ENCODE results near the gene ZNF438. TPM values are rescaled to one million over a fixed set of nuclear protein-coding genes. Genes with fewer than 3 reads are reported as not detected.
"Not testable (repeated sequence)": the region's sequence is repeated elsewhere in the genome, so short reads cannot be mapped to it uniquely, and the experiment has no call there.

ZNF438 gene
- polyA plus RNA-seq, 4 donors, result 7.0 to 9.1 (median 8.6) TPM

- DNase-seq (ENCODE audit: low read depth in 4 of 4, low spot score in 3 of 4), result no peak
Measured at GRCh38 chr10:30990971-30991646, 40.6 kb downstream of the ZNF438 start.

- DNase-seq (ENCODE audit: low read depth in 4 of 4, low spot score in 3 of 4), result no peak
Measured at GRCh38 chr10:30990351-30990750, 41.3 kb downstream of the ZNF438 start.

GRCh38 chr10:30988831-30989435, 42.7 kb downstream of the ZNF438 start:
- no peak for DNase-seq (ENCODE audit: low read depth in 4 of 4, low spot score in 3 of 4)

GRCh38 chr10:30987463-30987862, 44.2 kb downstream of the ZNF438 start:
- DNase-seq (ENCODE audit: low read depth in 4 of 4, low spot score in 3 of 4), result no peak

- DNase-seq (ENCODE audit: low read depth in 4 of 4, low spot score in 3 of 4), result no peak
Measured at GRCh38 chr10:30986053-30986555, 45.6 kb downstream of the ZNF438 start.

- no peak for DNase-seq (ENCODE audit: low read depth in 4 of 4, low spot score in 3 of 4)
Measured at GRCh38 chr10:30985512-30985911, 46.2 kb downstream of the ZNF438 start.

GRCh38 chr10:30984563-30985328, 46.9 kb downstream of the ZNF438 start:
- no peak for DNase-seq (ENCODE audit: low read depth in 4 of 4, low spot score in 3 of 4)

GRCh38 chr10:30983209-30983608, 48.5 kb downstream of the ZNF438 start:
- not testable (repeated sequence) for DNase-seq (ENCODE audit: low read depth in 4 of 4, low spot score in 3 of 4)

GRCh38 chr10:30980951-30981616, 50.6 kb downstream of the ZNF438 start:
- no peak for DNase-seq (ENCODE audit: low read depth in 4 of 4, low spot score in 3 of 4)

GRCh38 chr10:30979956-30980355, 51.7 kb downstream of the ZNF438 start:
- no peak for DNase-seq (ENCODE audit: low read depth in 4 of 4, low spot score in 3 of 4)

- DNase-seq (ENCODE audit: low read depth in 4 of 4, low spot score in 3 of 4), result no peak
Measured at GRCh38 chr10:30978843-30979242, 52.8 kb downstream of the ZNF438 start.

- DNase-seq (ENCODE audit: low read depth in 4 of 4, low spot score in 3 of 4), result no peak
Measured at GRCh38 chr10:30977385-30977784, 54.3 kb downstream of the ZNF438 start.

- no peak for DNase-seq (ENCODE audit: low read depth in 4 of 4, low spot score in 3 of 4)
Measured at GRCh38 chr10:30974773-30975415, 56.8 kb downstream of the ZNF438 start.

- no peak for DNase-seq (ENCODE audit: low read depth in 4 of 4, low spot score in 3 of 4)
Measured at GRCh38 chr10:30974355-30974754, 57.3 kb downstream of the ZNF438 start.

- DNase-seq (ENCODE audit: low read depth in 4 of 4, low spot score in 3 of 4), result no peak
Measured at GRCh38 chr10:30973737-30974136, 57.9 kb downstream of the ZNF438 start.

GRCh38 chr10:30970760-30971460, 60.8 kb downstream of the ZNF438 start:
- DNase-seq (ENCODE audit: low read depth in 4 of 4, low spot score in 3 of 4), result no peak

GRCh38 chr10:30968711-30969110, 63.0 kb downstream of the ZNF438 start:
- no peak for DNase-seq (ENCODE audit: low read depth in 4 of 4, low spot score in 3 of 4)

- no peak for DNase-seq (ENCODE audit: low read depth in 4 of 4, low spot score in 3 of 4)
Measured at GRCh38 chr10:30967650-30968410, 63.8 kb downstream of the ZNF438 start.
